ENCODE results near the gene GATAD2B.
"Not testable (repeated sequence)": the region's sequence is repeated elsewhere in the genome, so short reads cannot be mapped to it uniquely, and the experiment has no call there.

Gene GATAD2B

DNA sequence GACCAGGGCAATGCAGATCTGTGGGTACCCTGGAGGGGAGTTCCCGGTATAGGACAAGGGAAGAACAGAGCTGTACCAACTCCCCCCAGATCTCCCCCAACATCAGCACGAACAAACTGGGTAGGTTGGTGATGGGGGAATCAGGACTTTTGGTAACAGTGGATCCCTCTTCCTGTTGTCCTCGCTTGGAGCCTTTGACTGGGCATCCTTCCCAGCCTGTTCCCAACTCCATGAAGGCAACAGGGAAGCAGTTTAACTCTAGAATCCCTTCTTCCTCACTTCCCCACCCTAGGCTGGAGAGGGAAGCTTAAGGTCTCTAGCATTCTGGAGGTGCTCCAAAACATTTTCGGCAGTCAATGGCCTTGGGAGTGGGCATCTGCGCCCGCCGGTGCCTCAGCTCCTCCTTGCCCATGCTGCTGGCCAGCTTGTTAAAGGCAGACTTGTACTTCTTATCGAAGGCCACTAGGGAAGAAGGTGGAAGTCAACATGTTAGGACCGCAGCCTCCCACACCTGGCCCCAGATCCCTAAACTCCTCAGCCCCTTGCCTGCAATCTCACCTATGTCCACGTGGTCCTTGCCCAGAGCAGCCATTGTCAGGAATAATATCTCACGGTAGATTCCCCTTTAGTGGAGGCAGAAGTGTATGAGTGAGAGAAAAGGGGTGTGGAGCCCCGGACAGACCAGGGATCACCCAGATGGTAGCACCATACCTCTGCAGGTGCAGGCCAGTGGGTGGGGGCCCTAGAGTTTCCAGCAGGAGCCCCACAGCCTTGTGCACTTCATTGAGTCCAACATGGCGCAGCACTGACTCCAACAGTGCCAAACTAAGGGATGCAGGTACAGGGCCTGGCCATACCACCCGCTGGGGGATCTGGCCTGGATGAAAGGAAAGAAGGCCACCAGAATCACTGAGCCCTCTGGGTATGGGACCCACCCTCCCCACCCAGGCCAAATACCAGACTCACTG lies 7.5 kb upstream of the GATAD2B start:
- no peak overlapping the region for H3K9ac ChIP-seq (ENCODE audit: low read depth, low read length)
- no peaks in the 10 kb centered on the region; the same call in 1 of the 2 replicates for H3K36me3 ChIP-seq (ENCODE audit: insufficient read depth, low read length)
- no peaks in the 10 kb centered on the region for H3K9me3 ChIP-seq (ENCODE audit: control insufficient read depth, insufficient read depth, low read length)
- no peaks in the 10 kb centered on the region for H3K4me1 ChIP-seq (ENCODE audit: insufficient read depth, low read length)

- Histone ChIP-seq H3K36me3 (ENCODE audit: insufficient read depth, low read length) (no peaks in the 10 kb centered on the region; the same call in 1 of the 2 replicates), H3K9ac (ENCODE audit: low read depth, low read length) (no peak overlapping the region), H3K9me3 (ENCODE audit: control insufficient read depth, insufficient read depth, low read length) (no peaks in the 10 kb centered on the region), H3K4me1 (ENCODE audit: insufficient read depth, low read length) (no peaks in the 10 kb centered on the region)
Measured at GRCh38 chr1:153929426-153929825, 6.7 kb upstream of the GATAD2B start.

DNA sequence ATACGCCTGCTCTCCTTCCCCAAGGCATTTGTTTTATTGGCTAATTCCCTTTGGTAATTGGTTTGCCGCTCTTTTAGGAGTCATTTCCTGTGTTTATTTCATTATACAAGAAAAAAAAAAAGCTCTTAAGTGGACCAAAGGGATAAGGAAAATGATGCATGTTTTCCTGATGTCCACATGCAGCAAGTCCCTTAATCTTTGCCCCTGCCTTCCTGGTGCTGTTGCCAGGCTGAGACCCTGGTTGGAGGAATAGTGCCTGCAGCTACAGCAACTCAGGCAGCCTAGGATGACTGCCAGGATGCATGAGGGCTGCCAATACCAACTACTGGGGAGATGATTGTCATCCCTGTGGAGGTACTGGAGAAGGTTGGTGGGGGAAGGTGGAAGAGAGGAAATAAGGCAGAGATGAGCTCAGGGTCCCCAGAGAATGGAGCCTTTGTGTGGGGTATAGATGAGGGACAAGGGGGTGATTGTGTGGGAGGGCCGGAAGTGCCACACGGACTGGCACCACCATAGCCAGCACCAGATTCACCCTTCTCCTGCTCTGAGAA lies 6.1 kb upstream of the GATAD2B start:
- H3K9ac ChIP-seq (ENCODE audit: low read depth, low read length): no peak overlapping the region
- H3K9me3 ChIP-seq (ENCODE audit: control insufficient read depth, insufficient read depth, low read length): no peaks in the 10 kb centered on the region
- no peaks in the 10 kb centered on the region; the same call in 1 of the 2 replicates for H3K36me3 ChIP-seq (ENCODE audit: insufficient read depth, low read length)
- no peaks in the 10 kb centered on the region; the same call in 1 of the 2 replicates for H3K4me1 ChIP-seq (ENCODE audit: insufficient read depth, low read length)

- Histone ChIP-seq H3K9ac (ENCODE audit: low read depth, low read length) (no peak overlapping the region), H3K4me1 (ENCODE audit: insufficient read depth, low read length) (no peaks in the 10 kb centered on the region; the same call in 1 of the 2 replicates), H3K9me3 (ENCODE audit: control insufficient read depth, insufficient read depth, low read length) (no peaks in the 10 kb centered on the region), H3K36me3 (ENCODE audit: insufficient read depth, low read length) (no peaks in the 10 kb centered on the region; the same call in 1 of the 2 replicates)
Measured at GRCh38 chr1:153928245-153928644, 5.5 kb upstream of the GATAD2B start.

DNA sequence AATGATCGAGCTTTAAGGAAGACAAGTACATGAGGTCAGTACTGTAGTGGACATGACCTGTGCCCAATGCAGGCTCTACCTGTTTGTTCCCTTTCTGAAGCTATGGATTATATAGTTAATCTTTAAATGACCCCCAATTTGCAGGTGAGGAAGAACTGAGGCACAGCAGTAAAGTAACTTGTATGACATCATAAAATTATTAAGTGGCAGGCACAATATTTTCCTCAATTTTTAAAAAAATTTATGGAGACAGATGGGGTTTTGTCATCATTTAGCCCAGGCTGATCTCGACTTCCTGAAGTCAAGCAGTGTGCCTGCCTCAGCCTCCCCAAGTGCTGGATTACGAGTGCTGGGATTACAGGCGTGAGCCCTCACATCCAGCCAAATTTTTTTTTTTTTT lies 3.6 kb upstream of the GATAD2B start:
- no peaks in the 10 kb centered on the region; the same call in 1 of the 2 replicates for H3K4me1 ChIP-seq (ENCODE audit: insufficient read depth, low read length)
- no peak overlapping the region for H3K9ac ChIP-seq (ENCODE audit: low read depth, low read length)
- H3K9me3 ChIP-seq (ENCODE audit: control insufficient read depth, insufficient read depth, low read length): no peaks in the 10 kb centered on the region
- H3K36me3 ChIP-seq (ENCODE audit: insufficient read depth, low read length): no peaks in the 10 kb centered on the region

- Histone ChIP-seq H3K9ac (ENCODE audit: low read depth, low read length) (peak overlapping the region; percentile 67), H3K36me3 (ENCODE audit: insufficient read depth, low read length) (no peaks in the 10 kb centered on the region), H3K4me1 (ENCODE audit: insufficient read depth, low read length) (peaks cover 13% of the 10 kb centered on the region), H3K9me3 (ENCODE audit: control insufficient read depth, insufficient read depth, low read length) (no peaks in the 10 kb centered on the region)
Measured at GRCh38 chr1:153922076-153922971, 448 bp downstream of the GATAD2B start.

- Histone ChIP-seq H3K9ac (ENCODE audit: low read depth, low read length) (peak overlapping the region; percentile 62), H3K36me3 (ENCODE audit: insufficient read depth, low read length) (no peaks in the 10 kb centered on the region), H3K4me1 (ENCODE audit: insufficient read depth, low read length) (peaks cover 13% of the 10 kb centered on the region), H3K9me3 (ENCODE audit: control insufficient read depth, insufficient read depth, low read length) (no peaks in the 10 kb centered on the region)
Measured at GRCh38 chr1:153921803-153922075, 1.0 kb downstream of the GATAD2B start.

DNA sequence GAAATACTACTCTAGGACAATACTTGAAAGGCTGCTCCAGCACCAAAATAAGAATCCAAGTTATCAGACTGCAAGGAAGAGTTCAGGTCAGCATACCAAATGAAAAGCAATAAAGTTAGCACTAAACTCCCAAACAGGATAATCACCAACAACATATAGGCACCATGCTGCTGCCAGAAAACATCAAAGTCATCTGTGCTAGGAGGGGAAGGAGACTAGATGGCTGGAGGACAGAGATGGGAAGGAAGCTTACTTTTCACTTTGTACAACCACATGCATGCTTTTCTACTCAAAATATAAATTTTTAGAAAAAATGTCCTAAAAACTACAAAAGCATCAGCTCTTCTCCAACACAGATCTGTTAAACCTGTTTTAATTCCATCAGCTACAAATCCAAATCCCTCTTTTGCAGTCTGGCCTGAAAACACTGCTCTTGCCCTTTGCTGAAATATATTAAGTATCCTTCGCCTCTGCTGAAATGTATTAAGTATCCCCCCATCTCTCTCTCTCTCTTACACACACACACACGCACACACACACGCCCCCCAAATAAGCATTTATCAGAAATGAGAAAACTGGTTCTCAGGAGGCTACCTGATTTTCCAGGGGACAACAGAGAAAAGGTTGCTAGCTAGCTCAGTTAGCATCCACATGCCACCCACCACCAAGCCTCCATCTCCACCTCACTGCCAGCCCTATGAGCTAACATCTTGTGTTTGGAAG lies 1.5 kb downstream of the GATAD2B start:
- no peaks in the 10 kb centered on the region for H3K36me3 ChIP-seq (ENCODE audit: insufficient read depth, low read length)
- peak overlapping the region; percentile 62 for H3K9ac ChIP-seq (ENCODE audit: low read depth, low read length)
- H3K9me3 ChIP-seq (ENCODE audit: control insufficient read depth, insufficient read depth, low read length): no peaks in the 10 kb centered on the region
- H3K4me1 ChIP-seq (ENCODE audit: insufficient read depth, low read length): peaks cover 13% of the 10 kb centered on the region

- Histone ChIP-seq H3K36me3 (ENCODE audit: insufficient read depth, low read length) (no peaks in the 10 kb centered on the region), H3K4me1 (ENCODE audit: insufficient read depth, low read length) (peaks cover 13% of the 10 kb centered on the region), H3K9me3 (ENCODE audit: control insufficient read depth, insufficient read depth, low read length) (no peaks in the 10 kb centered on the region), H3K9ac (ENCODE audit: low read depth, low read length) (0 out of 2 replicates have a peak overlapping the region, but pooled peaks have one; percentile 3)
Measured at GRCh38 chr1:153919876-153920852, 2.6 kb downstream of the GATAD2B start.

DNA sequence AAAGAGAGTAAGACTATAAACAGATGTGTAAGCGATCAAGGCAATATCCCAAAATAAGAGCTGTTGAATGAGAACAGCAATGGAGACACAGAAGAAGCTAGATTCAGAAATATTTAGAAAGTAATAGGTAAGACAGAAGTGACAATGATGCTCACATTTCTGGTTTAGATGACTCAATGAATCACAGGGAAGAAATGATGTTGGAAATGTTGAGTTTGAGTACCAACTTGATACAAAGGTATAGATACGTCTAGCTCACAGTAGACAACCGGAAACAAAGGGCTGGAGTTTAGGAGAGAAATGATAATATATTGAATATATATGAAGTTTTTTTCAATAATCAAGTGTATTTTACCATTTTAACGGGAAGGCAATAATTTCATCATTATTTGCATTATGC lies 6.5 kb downstream of the GATAD2B start:
- no peaks in the 10 kb centered on the region for H3K9me3 ChIP-seq (ENCODE audit: control insufficient read depth, insufficient read depth, low read length)
- H3K36me3 ChIP-seq (ENCODE audit: insufficient read depth, low read length): no peaks in the 10 kb centered on the region
- H3K9ac ChIP-seq (ENCODE audit: low read depth, low read length): no peak overlapping the region
- H3K4me1 ChIP-seq (ENCODE audit: insufficient read depth, low read length): peaks cover 13% of the 10 kb centered on the region

GRCh38 chr1:153912349-153912748 lies 10.4 kb downstream of the GATAD2B start:
- Histone ChIP-seq H3K9ac (ENCODE audit: low read depth, low read length) (no peak overlapping the region), H3K9me3 (ENCODE audit: control insufficient read depth, insufficient read depth, low read length) (no peaks in the 10 kb centered on the region), H3K36me3 (ENCODE audit: insufficient read depth, low read length) (no peaks in the 10 kb centered on the region), H3K4me1 (ENCODE audit: insufficient read depth, low read length) (no peaks in the 10 kb centered on the region)

- not testable (repeated sequence) for H3K4me1 ChIP-seq (ENCODE audit: insufficient read depth, low read length); H3K9me3 ChIP-seq (ENCODE audit: control insufficient read depth, insufficient read depth, low read length); H3K36me3 ChIP-seq (ENCODE audit: insufficient read depth, low read length); H3K9ac ChIP-seq (ENCODE audit: low read depth, low read length)
Measured at GRCh38 chr1:153910560-153910959, 12.2 kb downstream of the GATAD2B start.

DNA sequence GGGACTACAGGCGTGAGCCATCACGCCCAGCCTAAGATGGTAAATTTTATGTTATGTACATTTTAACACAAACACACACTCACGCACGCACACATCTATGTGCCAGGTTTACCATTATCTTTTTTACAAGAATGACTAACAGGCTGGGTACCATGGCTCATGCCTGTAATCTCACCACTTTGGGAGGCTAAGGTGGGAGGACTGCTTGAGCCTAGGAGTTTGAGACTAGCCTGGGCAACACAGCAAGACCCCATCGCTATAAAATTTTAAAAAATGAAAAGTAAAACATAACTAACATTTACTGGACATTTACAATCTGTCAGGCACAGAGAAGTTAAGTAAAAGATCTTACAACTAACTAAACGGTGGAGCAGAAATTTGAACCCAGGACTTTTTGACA lies 14.7 kb downstream of the GATAD2B start:
- Histone ChIP-seq H3K9me3 (ENCODE audit: control insufficient read depth, insufficient read depth, low read length) (no peaks in the 10 kb centered on the region), H3K36me3 (ENCODE audit: insufficient read depth, low read length) (no peaks in the 10 kb centered on the region), H3K9ac (ENCODE audit: low read depth, low read length) (no peak overlapping the region), H3K4me1 (ENCODE audit: insufficient read depth, low read length) (no peaks in the 10 kb centered on the region)
